Keratinocyte (primary cell): ENCODE measurements around the gene UBLCP1. TPM values are rescaled to one million over a fixed set of nuclear protein-coding genes. Genes with fewer than 3 reads are reported as not detected.
"Not testable (repeated sequence)": the region's sequence is repeated elsewhere in the genome, so short reads cannot be mapped to it uniquely, and the experiment has no call there.

Experiments
- DNase-seq: peaks from one replicate; pipeline ENCODE4 v3.0.0-alpha.2; 2011; ENCODE audit warnings: low read depth, missing footprints, low spot score
- FAIRE-seq: peaks from 2 replicates; lab custom pipeline; 2011; peaks lifted over from hg19 to GRCh38; lab: Jason Lieb, UNC
- H2AFZ ChIP-seq: 2 replicates; pipeline ENCODE4 v1.6.0; 2012; ENCODE audit warnings: low read length, control low read depth, inconsistent platforms; ENCODE audit not compliant: control insufficient read depth
- H3K27ac ChIP-seq: 2 replicates; pipeline ENCODE4 v1.5.1; 2011; ENCODE audit warnings: low read length; ENCODE audit not compliant: control insufficient read depth, insufficient read depth
- H3K27me3 ChIP-seq: 3 replicates; pipeline ENCODE4 v1.6.0; 2011; ENCODE audit warnings: low read length; ENCODE audit not compliant: control insufficient read depth, insufficient read depth; ENCODE audit errors: extremely low read depth
- H3K36me3 ChIP-seq, 2 experiments: 2 replicates in 1 of 2; 3 replicates in 1 of 2; pipeline ENCODE4 v1.5.1; 2011; ENCODE audit warnings: low read length in 2 of 2, mild to moderate bottlenecking in 1 of 2; ENCODE audit not compliant: control insufficient read depth in 2 of 2, insufficient read depth in 2 of 2; ENCODE audit errors: extremely low read depth in 1 of 2
- H3K4me1 ChIP-seq: 3 replicates; pipeline ENCODE4 v1.5.1; 2011; ENCODE audit warnings: low read length; ENCODE audit not compliant: control insufficient read depth, insufficient read depth; ENCODE audit errors: extremely low read depth
- H3K4me2 ChIP-seq: 3 replicates; pipeline ENCODE4 v1.6.0; 2011; ENCODE audit warnings: low read depth, low read length; ENCODE audit not compliant: control insufficient read depth, insufficient read depth; ENCODE audit errors: extremely low read depth
- H3K4me3 ChIP-seq, 3 experiments: fragments of 200-600 bp in 1 of 3; sonication (generic) in 1 of 3; 2 replicates in 2 of 3; 3 replicates in 1 of 3; pipeline ENCODE4 v1.5.1; 2011 to 2016; ENCODE audit warnings: low read length in 3 of 3, mild to moderate bottlenecking in 3 of 3, control low read depth in 2 of 3, inconsistent platforms in 1 of 3, low read depth in 1 of 3, mixed read lengths in 1 of 3, mixed run types in 1 of 3, moderate library complexity in 1 of 3; ENCODE audit not compliant: control insufficient read depth in 2 of 3, insufficient read depth in 2 of 3; ENCODE audit errors: extremely low read depth in 1 of 3
- H3K79me2 ChIP-seq: 2 replicates; pipeline ENCODE4 v1.6.0; 2012; ENCODE audit warnings: low read length; ENCODE audit not compliant: control insufficient read depth, insufficient read depth
- H3K9ac ChIP-seq: 3 replicates; pipeline ENCODE4 v1.6.0; 2011; ENCODE audit warnings: low read length; ENCODE audit not compliant: control insufficient read depth, insufficient read depth; ENCODE audit errors: extremely low read depth
- H3K9me1 ChIP-seq: 3 replicates; pipeline ENCODE4 v1.6.0; 2011; ENCODE audit warnings: low read length; ENCODE audit not compliant: control insufficient read depth, insufficient read depth; ENCODE audit errors: extremely low read depth
- H3K9me3 ChIP-seq: 2 replicates; pipeline ENCODE4 v1.5.1; 2012; ENCODE audit warnings: low read depth, low read length; ENCODE audit not compliant: control insufficient read depth
- H4K20me1 ChIP-seq: 3 replicates; pipeline ENCODE4 v1.6.0; 2011; ENCODE audit warnings: low read length; ENCODE audit not compliant: control insufficient read depth, insufficient read depth; ENCODE audit errors: extremely low read depth
- CTCF ChIP-seq, 3 experiments: IDR thresholded peaks in 1 of 3; conservative IDR thresholded peaks in 1 of 3; optimal IDR thresholded peaks in 1 of 3; 2 replicates in 2 of 3; 3 replicates in 1 of 3; pipeline versions ENCODE3 to v1.5.1; 2011; ENCODE audit warnings: low read length in 3 of 3, mild to moderate bottlenecking in 3 of 3, moderate library complexity in 2 of 3, control low read depth in 1 of 3, inconsistent platforms in 1 of 3; ENCODE audit not compliant: insufficient read depth in 2 of 3; ENCODE audit errors: extremely low read depth in 1 of 3
- EZH2 ChIP-seq: IDR thresholded peaks from one replicate; pipeline ENCODE4 v1.6.1; 2012; ENCODE audit warnings: inconsistent platforms, mild to moderate bottlenecking, low read length, moderate library complexity
- dilution Hi-C: fragments of 300-500 bp; cut with MboI; formaldehyde crosslinking; loops from one replicate; pipeline ENCODE4 v1.7.0; 2020; ENCODE audit warnings: low sequenced_read_pairs; ENCODE audit not compliant: extremely low pct_ligation_motif_present
- polyA plus RNA-seq, 5 experiments: library from polyadenylated mRNA; depleted of rRNA in 3 of 5; stranded (reverse) in 3 of 5; stranded (forward) in 1 of 5; unstranded in 1 of 5; fragments of >200 nt; gene quantifications; 1 replicate in 1 of 5; 2 replicates in 3 of 5; 3 replicates in 1 of 5; pipeline versions ENCODE4 v1.2.1 to v1.2.3, GENCODE V29; 2011 to 2012; ENCODE audit warnings: missing spikeins in 2 of 5, low read depth in 1 of 5, low replicate concordance in 1 of 5

UBLCP1 gene
- polyA plus RNA-seq, 1 donor (not counting 4 experiments of a cell fraction or from before 2014, with no cell fraction given): 42.5 TPM

GRCh38 chr5:159301929-159302860 lies 39.1 kb downstream of the UBLCP1 start:
- H3K9ac ChIP-seq, H3K4me2 ChIP-seq, H2AFZ ChIP-seq, H3K9me1 ChIP-seq, DNase-seq, H3K9me3 ChIP-seq, H3K27me3 ChIP-seq, FAIRE-seq, H3K36me3 ChIP-seq, H3K27ac ChIP-seq, H3K79me2 ChIP-seq, H4K20me1 ChIP-seq, H3K4me3 ChIP-seq, dilution Hi-C loops: not testable (repeated sequence)
- peaks cover 10% of the 10 kb centered on the region for H3K4me1 ChIP-seq

- peaks cover 10% of the 10 kb centered on the region for H3K4me1 ChIP-seq
- no peak for TF ChIP-seq CTCF (optimal IDR thresholded peaks at IDR 0.05 in 1 of 3, IDR thresholded peaks at IDR 0.05 in 1 of 3, conservative IDR thresholded peaks at IDR 0.05 in 1 of 3; ENCODE audit: extremely low read depth in 1 of 3, insufficient read depth in 2 of 3, low read length in 3 of 3)
- no peak for TF ChIP-seq EZH2
- H3K36me3 ChIP-seq: no peaks in the 10 kb centered on the region
- no peak overlapping the region for H3K27ac ChIP-seq
- H3K9me1 ChIP-seq: no peaks in the 10 kb centered on the region
- no peaks in the 10 kb centered on the region for H3K27me3 ChIP-seq
- no peaks in the 10 kb centered on the region for H3K9me3 ChIP-seq
- H3K9ac ChIP-seq: no peak overlapping the region
- dilution Hi-C loops: no loop called here
- no peak for FAIRE-seq
- H4K20me1 ChIP-seq: no peaks in the 10 kb centered on the region
- H2AFZ ChIP-seq: no peak overlapping the region
- no peaks in the 10 kb centered on the region for H3K79me2 ChIP-seq
- no peak overlapping the region for H3K4me2 ChIP-seq
- DNase-seq: no peak
- H3K4me3 ChIP-seq: no peak overlapping the region
Observed at GRCh38 chr5:159303286-159303685, 40.2 kb downstream of the UBLCP1 start.
